SW480 (cell line): ENCODE measurements around the gene KRTAP5-8.
"Not testable (repeated sequence)": the region's sequence is repeated elsewhere in the genome, so short reads cannot be mapped to it uniquely, and the experiment has no call there.

Experiments used
- DNase-seq: peaks from one replicate; pipeline ENCODE4 v3.0.0-alpha.2; 2016; ENCODE audit warnings: low spot score

The KRTAP5-8 gene

GRCh38 chr11:71543866-71544265, 6.0 kb downstream of the KRTAP5-8 start:
- DNase-seq = no peak

DNA sequence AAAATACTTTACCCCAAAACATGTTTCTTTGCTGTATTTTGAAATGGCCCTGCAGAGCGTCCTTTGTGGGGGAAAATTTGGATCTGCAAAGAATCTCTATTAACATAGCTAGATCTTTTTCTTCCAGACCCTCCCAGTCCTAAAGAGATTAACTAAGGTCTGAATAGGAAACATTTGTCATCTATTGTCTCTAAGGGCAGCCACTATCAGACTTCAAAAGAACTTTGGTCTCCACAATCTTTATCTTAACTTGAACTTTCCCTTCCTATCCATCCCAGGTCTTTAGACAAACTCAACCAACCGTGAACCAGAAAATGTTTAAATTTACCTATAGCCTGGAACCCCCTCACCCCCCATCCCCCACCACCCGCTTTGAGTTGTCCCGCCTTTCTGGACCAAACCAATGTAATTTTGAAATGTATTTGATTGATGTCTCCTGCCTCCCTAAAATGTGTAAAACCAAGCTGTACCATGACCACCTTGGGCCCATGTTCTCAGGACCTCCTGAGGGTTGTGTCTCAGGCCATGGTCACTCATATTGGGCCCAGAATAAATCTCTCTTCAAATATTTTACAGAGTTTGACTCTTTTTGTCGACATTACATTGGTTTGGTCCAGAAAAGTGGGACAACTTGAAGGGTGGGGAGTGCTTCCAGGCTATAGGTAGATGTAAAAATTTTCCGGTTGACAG, 6.8 kb downstream of the KRTAP5-8 start:
- no peak for DNase-seq

GRCh38 chr11:71545405-71545966, 7.7 kb downstream of the KRTAP5-8 start:
- DNase-seq = no peak

DNA sequence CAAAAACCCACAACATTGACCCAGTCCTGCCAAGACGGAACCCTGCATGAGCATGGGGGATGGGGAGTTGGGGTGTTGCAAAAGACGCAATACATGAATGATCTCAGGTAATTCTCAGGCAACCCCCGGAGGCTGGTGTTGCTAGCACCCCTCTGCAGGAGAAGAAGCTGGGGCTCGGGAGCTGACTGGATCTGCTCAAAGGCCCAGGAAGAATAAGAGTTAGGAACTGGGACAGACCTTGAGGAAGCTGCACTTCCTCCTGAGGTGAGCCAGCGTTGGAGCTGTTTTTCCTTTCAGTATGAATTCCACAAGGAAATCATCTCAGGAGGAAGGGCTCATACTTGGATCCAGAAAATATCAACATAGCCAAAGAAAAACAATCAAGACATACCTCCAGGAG, 10.3 kb downstream of the KRTAP5-8 start, which contains the start of gene KRTAP5-9:
TSS of gene KRTAP5-9 (plus strand) at position 301 of the 400 bp plus-strand sequence. CDS start 238 bp downstream, outside the sequence.
- no peak for DNase-seq

- no peak for DNase-seq
Observed at GRCh38 chr11:71548716-71549151, 10.9 kb downstream of the KRTAP5-8 start.

GRCh38 chr11:71551711-71552110, 13.9 kb downstream of the KRTAP5-8 start:
- no peak for DNase-seq

- no peak for DNase-seq
Observed at GRCh38 chr11:71554996-71555395, 17.2 kb downstream of the KRTAP5-8 start.

GRCh38 chr11:71555508-71555907, 17.7 kb downstream of the KRTAP5-8 start:
- no peak for DNase-seq

DNA sequence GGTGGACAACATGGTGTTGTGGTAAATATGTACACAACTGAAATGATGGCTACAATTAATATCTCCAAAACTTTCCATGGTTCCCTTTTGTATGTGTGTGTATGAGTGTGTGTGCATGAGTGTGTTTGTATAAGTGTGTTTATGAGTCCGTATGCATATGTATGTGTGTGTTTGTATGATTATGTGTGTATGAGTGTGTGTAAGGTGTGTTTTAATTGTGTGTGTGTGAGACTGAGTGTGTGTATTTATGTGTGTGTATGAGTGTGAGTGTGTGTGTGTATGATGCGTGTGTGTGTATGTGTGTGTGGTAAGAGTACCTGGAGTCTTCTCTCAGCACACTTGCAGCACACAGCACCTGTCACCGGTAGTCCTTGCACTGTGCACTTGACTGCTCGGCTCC, 18.2 kb downstream of the KRTAP5-8 start:
- DNase-seq = no peak

DNA sequence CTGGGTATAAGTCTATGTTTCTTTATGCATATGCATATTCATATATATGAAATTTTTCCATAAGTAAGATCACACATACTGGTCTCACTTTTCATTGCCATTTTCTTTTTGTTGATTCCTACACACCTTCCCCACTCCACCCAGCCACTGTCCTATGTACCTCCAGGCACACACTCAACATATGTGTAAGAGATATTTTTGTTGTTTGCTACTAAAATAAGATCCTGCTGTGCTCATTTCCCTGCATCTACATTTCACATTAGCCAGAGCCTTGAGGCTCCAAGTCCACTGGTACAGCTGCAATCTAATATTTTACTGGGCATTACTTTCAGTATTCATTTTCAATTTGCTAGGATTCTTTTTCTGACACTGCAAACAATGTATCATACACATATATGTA, 19.4 kb downstream of the KRTAP5-8 start:
- no peak for DNase-seq

- no peak for DNase-seq
Observed at GRCh38 chr11:71558996-71559395, 21.2 kb downstream of the KRTAP5-8 start.

GRCh38 chr11:71562120-71562519, 24.3 kb downstream of the KRTAP5-8 start:
- DNase-seq = no peak

- peak; percentile 67 for DNase-seq
Observed at GRCh38 chr11:71563406-71563805, 25.6 kb downstream of the KRTAP5-8 start.

DNA sequence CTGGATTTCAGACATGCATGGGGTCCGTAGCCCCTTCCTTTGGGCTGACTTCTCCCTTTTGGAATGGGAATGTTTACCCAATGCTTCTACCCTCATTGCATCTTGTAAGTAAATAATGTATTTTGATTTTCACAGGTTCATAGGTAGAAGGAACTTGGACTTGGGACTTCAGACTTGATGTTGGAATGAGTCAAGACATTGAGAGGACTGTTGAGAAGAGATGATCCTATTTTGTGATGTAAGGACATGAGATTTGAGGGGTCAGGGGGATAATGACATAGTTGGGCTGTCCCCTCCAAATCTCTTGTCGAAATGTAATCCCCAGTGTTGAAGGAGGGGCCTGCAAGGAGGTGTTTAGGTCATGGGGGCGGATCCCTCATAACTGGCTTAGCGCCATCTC, 26.6 kb downstream of the KRTAP5-8 start:
- no peak for DNase-seq

- no peak for DNase-seq
Observed at GRCh38 chr11:71565263-71565662, 27.4 kb downstream of the KRTAP5-8 start, which contains the start of gene KRTAP5-10. Gene KRTAP5-10, plus strand, starts transcription at chr11:71565563. Its CDS starts 25 bp downstream, at chr11:71565588.

GRCh38 chr11:71566081-71566620, 28.3 kb downstream of the KRTAP5-8 start:
- no peak for DNase-seq

DNA sequence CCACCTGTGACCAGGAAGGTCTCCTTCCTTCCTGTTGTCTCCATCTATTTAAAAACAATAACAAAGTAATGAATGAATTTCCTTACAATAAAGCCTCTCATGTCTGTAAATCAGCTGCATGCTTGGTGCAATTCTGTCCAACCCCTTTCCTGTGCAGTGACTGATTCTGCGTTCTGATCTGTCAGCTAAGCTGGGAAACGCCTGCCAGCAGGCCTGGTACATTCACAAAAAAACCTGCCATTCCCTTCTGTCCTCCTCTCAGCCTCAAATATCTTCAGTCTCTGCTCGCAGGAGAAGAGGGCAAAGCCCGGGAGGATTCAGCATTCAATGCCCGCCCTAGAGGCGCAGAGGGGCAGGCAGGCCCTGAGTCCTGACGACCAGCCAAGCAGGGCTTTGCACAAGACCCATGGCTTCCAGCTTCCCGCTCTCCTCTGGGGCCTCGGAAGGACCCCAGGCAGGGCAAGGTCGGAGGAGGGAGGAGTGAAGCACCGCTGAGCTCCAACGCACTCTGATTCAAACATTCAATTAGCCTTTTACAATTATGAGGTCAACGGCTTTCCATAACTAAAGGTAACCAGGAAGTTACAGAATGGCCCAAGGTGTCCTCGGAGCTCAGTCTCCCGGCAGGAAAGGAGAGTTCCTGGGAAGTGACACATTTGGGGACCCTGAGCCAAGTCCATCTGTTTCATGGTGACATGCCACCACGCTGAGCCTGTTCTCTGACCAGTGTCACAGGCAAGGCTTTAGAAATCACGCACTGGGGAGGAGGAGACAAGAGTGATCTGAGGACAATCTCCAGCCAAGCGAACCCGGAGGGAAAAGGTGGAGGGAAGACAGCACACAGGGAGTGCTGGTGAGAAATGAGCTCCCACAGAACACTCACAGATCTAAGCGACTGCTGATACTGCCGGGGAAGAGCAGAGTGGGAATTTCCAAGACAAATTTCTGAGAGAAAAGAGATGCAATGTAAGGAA, 29.1 kb downstream of the KRTAP5-8 start:
- not testable (repeated sequence) for DNase-seq

DNA sequence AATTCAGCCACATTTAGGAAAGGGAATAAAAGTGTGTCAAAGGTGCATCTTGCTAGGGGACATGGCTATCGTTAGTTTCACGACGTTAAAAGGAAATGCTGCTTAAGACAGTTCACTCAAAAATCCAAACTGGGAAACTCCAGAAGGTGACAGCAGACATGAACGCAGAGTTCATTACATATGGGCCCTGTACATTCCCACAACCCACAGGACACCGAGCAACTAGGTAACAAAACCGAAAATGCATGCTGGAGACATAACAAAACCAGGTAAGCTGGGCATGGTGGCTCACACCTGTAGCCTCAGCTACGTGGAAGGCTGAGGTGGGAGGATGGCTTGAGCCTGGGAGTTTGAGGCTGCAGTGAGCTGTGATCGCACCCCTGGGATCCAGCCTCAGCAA, 29.8 kb downstream of the KRTAP5-8 start:
- DNase-seq = not testable (repeated sequence)

- DNase-seq = no peak
Observed at GRCh38 chr11:71568704-71569349, 31.0 kb downstream of the KRTAP5-8 start.

- DNase-seq = not testable (repeated sequence)
Observed at GRCh38 chr11:71571101-71571850, 33.5 kb downstream of the KRTAP5-8 start.

- no peak for DNase-seq
Observed at GRCh38 chr11:71572811-71573210, 35.0 kb downstream of the KRTAP5-8 start.
